BE2C (cell line): Measurements from ENCODE around the gene LAP3.
A peak's percentile ranks its signal among the peaks of the same experiment; 100 is the strongest.

Experiments
- DNase-seq: peaks from one replicate; pipeline ENCODE4 v3.0.0-alpha.2; 2020
- H3K27me3 ChIP-seq: fragments of 250-450 bp; sonication (Bioruptor Pico); 2 replicates; pipeline ENCODE4 v1.5.1; 2020; ENCODE audit warnings: mild to moderate bottlenecking
- H3K36me3 ChIP-seq: fragments of 250-450 bp; sonication (Bioruptor Pico); 2 replicates; pipeline ENCODE4 v1.5.1; 2020; ENCODE audit warnings: mild to moderate bottlenecking
- H3K4me1 ChIP-seq: fragments of 250-450 bp; sonication (Bioruptor Pico); 2 replicates; pipeline ENCODE4 v1.5.1; 2020
- H3K4me3 ChIP-seq: 2 replicates; pipeline ENCODE4 v1.5.1; 2011; ENCODE audit warnings: low read depth, low read length
- H3K9me3 ChIP-seq: fragments of 250-450 bp; sonication (Bioruptor Pico); 2 replicates; pipeline ENCODE4 v1.5.1; 2020
- CTCF ChIP-seq: IDR thresholded peaks from 2 replicates; pipeline ENCODE4 v1.5.1; 2012; ENCODE audit warnings: mild to moderate bottlenecking, low read depth, low read length

Gene LAP3

GRCh38 chr4:17635056-17635455 lies 58.1 kb downstream of the LAP3 start:
- no peak for TF ChIP-seq CTCF
- H3K27me3 ChIP-seq, result no peaks in the 10 kb centered on the region
- no peaks in the 10 kb centered on the region for H3K4me1 ChIP-seq
- H3K4me3 ChIP-seq, result no peak overlapping the region
- H3K36me3 ChIP-seq, result peaks cover 38% of the 10 kb centered on the region
- H3K9me3 ChIP-seq, result no peaks in the 10 kb centered on the region
- no peak for DNase-seq

- Histone ChIP-seq H3K4me3 (no peak overlapping the region), H3K4me1 (no peaks in the 10 kb centered on the region), H3K27me3 (no peaks in the 10 kb centered on the region), H3K9me3 (no peaks in the 10 kb centered on the region), H3K36me3 (peaks cover 28% of the 10 kb centered on the region)
- no peak for TF ChIP-seq CTCF
- DNase-seq, result no peak
Observed at GRCh38 chr4:17636341-17636695, 59.3 kb downstream of the LAP3 start.

GRCh38 chr4:17636696-17637622 lies 60.0 kb downstream of the LAP3 start:
- Histone ChIP-seq H3K27me3 (no peaks in the 10 kb centered on the region), H3K4me1 (no peaks in the 10 kb centered on the region), H3K36me3 (peaks cover 25% of the 10 kb centered on the region), H3K4me3 (no peak overlapping the region), H3K9me3 (no peaks in the 10 kb centered on the region)
- TF ChIP-seq CTCF, result peak; percentile 88
- peak; percentile 88 for DNase-seq

GRCh38 chr4:17639136-17639535 lies 62.1 kb downstream of the LAP3 start:
- TF ChIP-seq CTCF, result no peak
- H3K4me3 ChIP-seq, result no peak overlapping the region
- no peak for DNase-seq
- no peaks in the 10 kb centered on the region; the same call in 1 of the 2 replicates for H3K9me3 ChIP-seq
- H3K36me3 ChIP-seq, result peaks cover 7% of the 10 kb centered on the region
- no peaks in the 10 kb centered on the region for H3K27me3 ChIP-seq
- no peaks in the 10 kb centered on the region for H3K4me1 ChIP-seq

- Histone ChIP-seq H3K27me3 (no peaks in the 10 kb centered on the region), H3K4me3 (no peak overlapping the region), H3K36me3 (peaks cover 3% of the 10 kb centered on the region), H3K9me3 (no peaks in the 10 kb centered on the region; the same call in 1 of the 2 replicates), H3K4me1 (no peaks in the 10 kb centered on the region)
- no peak for TF ChIP-seq CTCF
- no peak for DNase-seq
Observed at GRCh38 chr4:17642398-17642783, 65.4 kb downstream of the LAP3 start.

- no peak for TF ChIP-seq CTCF
- H3K4me3 ChIP-seq, result no peak overlapping the region
- no peaks in the 10 kb centered on the region; the same call in 1 of the 2 replicates for H3K9me3 ChIP-seq
- no peaks in the 10 kb centered on the region for H3K4me1 ChIP-seq
- no peak for DNase-seq
- H3K27me3 ChIP-seq, result no peaks in the 10 kb centered on the region
- no peaks in the 10 kb centered on the region; the same call in 1 of the 2 replicates for H3K36me3 ChIP-seq
Observed at GRCh38 chr4:17646693-17647092, 69.7 kb downstream of the LAP3 start.
